TTC549 (cell line): ENCODE results near the gene SLC13A3.

Experiments
- FAIRE-seq: peaks from 2 replicates; lab custom pipeline; 2012; peaks lifted over from hg19 to GRCh38; lab: Jason Lieb, UNC

The SLC13A3 gene

DNA sequence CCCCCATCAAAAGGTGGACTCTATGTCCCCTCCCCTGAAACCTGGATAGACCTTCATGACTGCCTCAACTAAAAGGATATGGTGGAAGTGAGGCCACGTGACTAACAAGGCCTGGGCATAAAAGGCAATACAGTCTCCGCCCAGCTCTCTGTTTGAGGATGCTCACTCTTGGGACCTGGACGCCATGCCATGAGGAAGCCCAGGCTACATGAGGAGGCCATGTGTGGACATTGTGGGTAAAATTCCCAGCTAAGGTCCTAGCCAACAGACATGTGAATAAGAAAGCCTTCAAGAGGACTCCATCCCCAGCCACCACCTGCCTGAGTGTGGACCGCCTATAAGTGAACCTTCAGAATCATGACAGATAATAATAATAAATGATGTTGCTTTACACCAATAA lies 130.7 kb downstream of the SLC13A3 start:
- FAIRE-seq, result no peak

DNA sequence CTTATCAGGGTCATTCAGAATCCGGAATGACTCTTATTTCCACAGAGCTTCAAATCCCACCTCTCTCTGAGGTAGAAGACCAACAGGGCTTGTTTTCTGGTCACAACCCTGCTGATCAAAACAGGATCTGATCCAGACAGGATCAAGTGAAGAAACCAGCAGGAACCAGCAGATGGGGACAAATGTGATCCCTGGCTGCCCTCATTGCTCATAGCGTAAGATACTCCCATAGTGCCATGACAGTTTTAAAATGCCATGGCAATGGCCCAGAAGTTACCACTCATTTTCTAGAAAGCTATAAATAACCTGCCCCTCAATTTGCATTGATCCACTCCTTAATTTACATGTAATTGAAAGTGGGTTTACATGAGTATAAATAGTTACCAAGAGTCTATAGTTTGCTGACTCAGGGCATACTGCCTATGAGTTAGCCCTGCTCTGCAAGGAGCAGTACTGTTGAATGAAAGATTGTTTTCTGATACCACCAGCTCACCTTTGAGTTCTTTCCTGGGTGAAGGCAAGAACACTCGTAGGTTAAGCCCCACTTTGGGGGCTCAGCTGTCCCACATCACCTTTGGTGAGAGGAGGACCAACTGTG lies 131.7 kb downstream of the SLC13A3 start:
- no peak for FAIRE-seq

DNA sequence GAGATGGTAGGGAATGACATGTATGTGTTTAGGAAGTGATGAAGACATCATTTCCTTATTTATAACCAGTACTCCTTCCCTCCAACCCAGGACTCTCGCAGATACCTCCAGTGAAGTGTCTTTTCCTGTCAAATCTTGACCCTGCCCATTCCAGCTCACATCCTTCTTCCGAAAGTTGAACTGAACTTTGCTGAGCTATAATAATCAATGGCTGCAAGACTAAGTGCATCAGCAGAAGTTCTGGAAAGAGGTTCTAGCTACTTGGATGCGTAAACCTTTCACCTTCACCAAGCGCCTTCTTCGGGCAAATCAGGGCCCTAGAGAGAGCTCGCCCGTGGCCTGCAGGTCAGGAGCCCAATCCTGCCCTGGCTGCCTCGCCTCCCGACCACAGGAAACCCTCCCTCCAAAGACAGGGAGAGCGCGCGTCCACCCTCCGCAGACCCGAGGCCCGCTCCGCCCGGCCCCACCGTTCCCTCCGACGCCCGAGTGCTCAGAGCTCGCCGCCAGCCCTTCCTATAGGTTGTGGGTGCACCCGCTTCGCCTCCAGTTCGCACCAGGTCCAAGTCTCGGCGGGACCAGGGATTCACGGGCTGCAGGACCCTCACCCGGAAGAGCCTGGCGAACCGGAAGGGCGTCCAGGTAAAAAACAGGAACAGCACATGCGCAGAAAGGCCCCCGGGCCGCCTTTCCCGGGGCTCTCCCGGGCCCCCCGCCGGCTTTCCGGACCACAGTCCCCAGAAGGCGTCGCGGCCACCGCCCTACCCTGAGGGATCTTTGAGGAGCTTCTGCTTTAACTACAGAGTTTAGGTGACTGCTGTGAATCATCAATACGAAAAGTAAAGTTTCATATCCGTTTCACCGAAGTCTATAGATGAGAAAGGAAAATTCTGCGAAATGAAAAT lies 138.1 kb downstream of the SLC13A3 start, which contains the start of gene ZNF334:
Gene ZNF334 (minus strand): TSS at position 617 of the 902 bp plus-strand sequence. CDS start 1,457 bp downstream, outside the sequence.
- no peak for FAIRE-seq

DNA sequence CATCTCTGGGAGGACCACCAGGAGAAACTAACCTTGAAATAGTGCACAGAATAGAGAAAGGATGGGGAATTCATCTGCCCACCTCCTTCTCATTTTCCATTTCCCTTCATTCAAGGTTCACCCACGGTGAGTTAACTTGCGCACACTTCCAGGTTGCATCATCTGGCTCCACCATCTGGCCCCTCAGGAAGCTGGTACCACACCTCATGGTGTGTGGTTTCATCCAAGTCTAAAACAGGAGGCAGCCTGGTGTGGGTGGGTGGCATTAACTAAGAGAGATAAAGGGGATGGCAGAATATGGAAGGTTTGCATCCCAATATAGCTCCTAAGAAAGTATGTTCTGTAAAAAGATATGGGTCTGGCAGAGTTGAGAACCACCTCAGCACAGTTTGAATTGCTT lies 141.7 kb downstream of the SLC13A3 start:
- no peak for FAIRE-seq
